NCI-H2107 (cell line): ENCODE data around the gene ITGAL.

Source experiments
- DNase-seq: peaks from one replicate; lab custom pipeline; 2025; lab: John Stamatoyannopoulos, UW

Gene ITGAL

GRCh38 chr16:30567160-30567990 is 94.8 kb downstream of the ITGAL start:
- no peak for DNase-seq

GRCh38 chr16:30567991-30568638 is 95.6 kb downstream of the ITGAL start:
- DNase-seq: no peak

- DNase-seq: no peak
Observed at GRCh38 chr16:30569281-30569680, 96.7 kb downstream of the ITGAL start.

GRCh38 chr16:30569746-30570635 is 97.4 kb downstream of the ITGAL start:
- no peak for DNase-seq

GRCh38 chr16:30570636-30571444 is 98.3 kb downstream of the ITGAL start:
- DNase-seq: no peak

GRCh38 chr16:30571445-30572322 is 99.1 kb downstream of the ITGAL start, which contains the start of gene ZNF688:
TSS of gene ZNF688 (minus strand) at chr16:30571714. CDS start at chr16:30571629, 85 bp downstream.
- DNase-seq: peak; percentile 83
